B cell (primary cell): ENCODE data around the gene CEMIP.

Source experiments
- CTCF ChIP-seq: fragments of 200-600 bp; IDR thresholded peaks from one replicate; pipeline ENCODE4 v1.8.0; 2022; ENCODE audit warnings: antibody characterized with exemption, mild to moderate bottlenecking
- EZH2 ChIP-seq: IDR thresholded peaks from 2 replicates; pipeline ENCODE4 v1.6.1; 2012; ENCODE audit warnings: borderline replicate concordance, low read depth, mild to moderate bottlenecking, moderate library complexity, low read length; ENCODE audit not compliant: insufficient read depth, poor library complexity, severe bottlenecking

DNA sequence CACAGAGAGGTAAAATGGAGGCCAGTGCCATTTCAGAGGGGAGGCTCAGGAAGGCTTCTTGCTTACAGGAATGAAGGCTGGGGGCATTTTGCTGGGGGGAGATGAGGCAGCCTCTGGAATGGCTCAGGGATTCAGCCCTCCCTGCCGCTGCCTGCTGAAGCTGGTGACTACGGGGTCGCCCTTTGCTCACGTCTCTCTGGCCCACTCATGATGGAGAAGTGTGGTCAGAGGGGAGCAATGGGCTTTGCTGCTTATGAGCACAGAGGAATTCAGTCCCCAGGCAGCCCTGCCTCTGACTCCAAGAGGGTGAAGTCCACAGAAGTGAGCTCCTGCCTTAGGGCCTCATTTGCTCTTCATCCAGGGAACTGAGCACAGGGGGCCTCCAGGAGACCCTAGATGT lies 170.6 kb downstream of the CEMIP start:
- TF ChIP-seq CTCF (no peak), EZH2 (no peak)
